OCI-LY3 (cell line): ENCODE results near the gene ERBB4.

Experiments used
- H2AFZ ChIP-seq: fragments of 200-600, 300-600 bp; shearing (Covaris generic); 2 replicates; pipeline ENCODE4 v1.6.0; 2014; ENCODE audit warnings: antibody characterized with exemption, low read depth, low read length
- H3K27ac ChIP-seq: fragments of 200-600, 300-600 bp; sonication (generic); 2 replicates; pipeline ENCODE4 v1.5.1; 2014; ENCODE audit warnings: mild to moderate bottlenecking, low read length, moderate library complexity, mixed read lengths
- H3K27me3 ChIP-seq: fragments of 200-600, 300-600 bp; sonication (generic); 2 replicates; pipeline ENCODE4 v1.6.1; 2014; ENCODE audit warnings: low read depth, low read length, mixed read lengths
- H3K36me3 ChIP-seq: fragments of 200-600, 300-600 bp; sonication (generic); replicated peaks from 2 replicates; pipeline ENCODE3; 2014; ENCODE audit warnings: low read depth, low read length, mixed read lengths
- H3K4me1 ChIP-seq: fragments of 300-600, 200-600 bp; sonication (generic); 2 replicates; pipeline ENCODE4 v1.6.1; 2014; ENCODE audit warnings: low read length, mixed read lengths
- H3K4me2 ChIP-seq: fragments of 200-600, 300-600 bp; sonication (generic); 2 replicates; pipeline ENCODE4 v1.6.1; 2014; ENCODE audit warnings: low read length, mixed read lengths
- H3K4me3 ChIP-seq: fragments of 300-600, 200-600 bp; sonication (generic); 2 replicates; pipeline ENCODE4 v1.5.1; 2014; ENCODE audit warnings: antibody characterized with exemption, mild to moderate bottlenecking, low read length, moderate library complexity
- H3K79me2 ChIP-seq: fragments of 300-600, 200-600 bp; shearing (Covaris generic); 2 replicates; pipeline ENCODE4 v1.6.1; 2014; ENCODE audit warnings: mild to moderate bottlenecking, low read length, mixed read lengths
- H3K9ac ChIP-seq: fragments of 300-600, 200-600 bp; shearing (Covaris generic); 2 replicates; pipeline ENCODE4 v1.6.0; 2014; ENCODE audit warnings: mild to moderate bottlenecking, low read length, moderate library complexity
- H3K9me3 ChIP-seq: fragments of 200-600, 300-600 bp; shearing (Covaris generic); 2 replicates; pipeline ENCODE4 v1.6.1; 2014; ENCODE audit warnings: low read length, mixed read lengths; ENCODE audit not compliant: insufficient read depth
- H4K20me1 ChIP-seq: fragments of 200-600, 300-600 bp; sonication (generic); 2 replicates; pipeline ENCODE4 v1.6.1; 2016; ENCODE audit warnings: low read length, mixed read lengths; ENCODE audit not compliant: insufficient read depth
- CTCF ChIP-seq: fragments of 200-600, 300-600 bp; sonication (generic); IDR thresholded peaks from 2 replicates; pipeline ENCODE4 v1.5.1; 2014; ENCODE audit warnings: antibody characterized with exemption, low read length, low read depth
- EZH2phosphoT487 ChIP-seq: fragments of 200-600 bp; shearing (Covaris generic); IDR thresholded peaks from 2 replicates; pipeline ENCODE4 v1.6.1; 2018; ENCODE audit warnings: antibody characterized with exemption, mixed run types, low read depth

ERBB4 gene

GRCh38 chr2:211982162-211982561, 556.4 kb downstream of the ERBB4 start:
- H2AFZ ChIP-seq: no peak overlapping the region

GRCh38 chr2:211981451-211981850, 557.2 kb downstream of the ERBB4 start:
- H3K27ac ChIP-seq: no peak overlapping the region
- H2AFZ ChIP-seq: no peak overlapping the region
- no peaks in the 10 kb centered on the region for H3K4me1 ChIP-seq
- no peaks in the 10 kb centered on the region for H3K27me3 ChIP-seq
- TF ChIP-seq EZH2phosphoT487 (no peak), CTCF (no peak)
- no peaks in the 10 kb centered on the region for H3K79me2 ChIP-seq
- H3K4me2 ChIP-seq: no peak overlapping the region
- H3K9me3 ChIP-seq: no peaks in the 10 kb centered on the region
- no peak overlapping the region for H3K4me3 ChIP-seq
- H3K36me3 ChIP-seq: no peaks in the 10 kb centered on the region
- H4K20me1 ChIP-seq: no peaks in the 10 kb centered on the region
- no peak overlapping the region for H3K9ac ChIP-seq

More at GRCh38 chr2:211982162-211982561, 556.4 kb downstream of the ERBB4 start:
- Histone ChIP-seq H3K79me2 (no peaks in the 10 kb centered on the region), H3K9me3 (no peaks in the 10 kb centered on the region), H3K4me3 (no peak overlapping the region), H3K4me1 (no peaks in the 10 kb centered on the region), H3K27me3 (no peaks in the 10 kb centered on the region), H3K9ac (no peak overlapping the region), H3K36me3 (no peaks in the 10 kb centered on the region), H3K4me2 (no peak overlapping the region), H3K27ac (no peak overlapping the region), H4K20me1 (no peaks in the 10 kb centered on the region)
- TF ChIP-seq EZH2phosphoT487: no peak

GRCh38 chr2:211976076-211976475, 562.5 kb downstream of the ERBB4 start:
- Histone ChIP-seq H3K4me2 (no peak overlapping the region), H3K4me3 (no peak overlapping the region), H3K9ac (no peak overlapping the region), H2AFZ (no peak overlapping the region), H3K79me2 (no peaks in the 10 kb centered on the region), H3K27ac (no peak overlapping the region), H4K20me1 (no peaks in the 10 kb centered on the region), H3K9me3 (no peaks in the 10 kb centered on the region), H3K36me3 (no peaks in the 10 kb centered on the region), H3K27me3 (no peaks in the 10 kb centered on the region), H3K4me1 (no peaks in the 10 kb centered on the region)
- TF ChIP-seq EZH2phosphoT487 (no peak), CTCF (no peak)

GRCh38 chr2:211967234-211967633, 571.4 kb downstream of the ERBB4 start:
- no peak for TF ChIP-seq CTCF
- TF ChIP-seq EZH2phosphoT487: no peak
- no peak overlapping the region for H2AFZ ChIP-seq
- no peaks in the 10 kb centered on the region for H4K20me1 ChIP-seq
- H3K4me3 ChIP-seq: no peak overlapping the region
- no peaks in the 10 kb centered on the region for H3K36me3 ChIP-seq
- H3K27me3 ChIP-seq: no peaks in the 10 kb centered on the region
- no peaks in the 10 kb centered on the region for H3K4me1 ChIP-seq
- no peak overlapping the region for H3K9ac ChIP-seq
- peaks cover 2% of the 10 kb centered on the region; the same call in 1 of the 2 replicates for H3K9me3 ChIP-seq
- H3K4me2 ChIP-seq: no peak overlapping the region
- H3K27ac ChIP-seq: no peak overlapping the region
- no peaks in the 10 kb centered on the region for H3K79me2 ChIP-seq

- TF ChIP-seq EZH2phosphoT487: no peak
- no peak for TF ChIP-seq CTCF
- no peaks in the 10 kb centered on the region for H4K20me1 ChIP-seq
- H3K4me2 ChIP-seq: no peak overlapping the region
- H3K4me1 ChIP-seq: no peaks in the 10 kb centered on the region
- no peaks in the 10 kb centered on the region for H3K9me3 ChIP-seq
- H3K79me2 ChIP-seq: no peaks in the 10 kb centered on the region
- H3K27me3 ChIP-seq: no peaks in the 10 kb centered on the region
- H3K4me3 ChIP-seq: no peak overlapping the region
- no peak overlapping the region for H3K27ac ChIP-seq
- no peaks in the 10 kb centered on the region for H3K36me3 ChIP-seq
- H2AFZ ChIP-seq: no peak overlapping the region
- H3K9ac ChIP-seq: no peak overlapping the region
These were observed 574.6 kb downstream of the ERBB4 start for GRCh38 chr2:211963969-211964368.
